IMR-90 (cell line): ENCODE data around the gene DGKD. TPM values are rescaled to one million over a fixed set of nuclear protein-coding genes. Genes with fewer than 3 reads are reported as not detected.

Source experiments
- ATAC-seq: fragments of 200-7000 bp; cut with Tn5 transposase; 2 replicates; pipeline ENCODE4 v1.9.1; 2020; ENCODE audit warnings: low read depth, mild to moderate bottlenecking, moderate library complexity
- BruUV-seq: library from RNA; stranded (reverse); fragments of 400-500 nt; replicated peaks from 2 replicates; lab custom pipeline; 2021; lab: Mats Ljungman, UMichigan
- CTCF ChIA-PET: fragments of 300-600 bp; formaldehyde crosslinking; extraction: SDS; loops from one replicate; lab custom pipeline; 2021; ENCODE audit warnings: antibody characterized with exemption; lab: Yijun Ruan, JAX
- POLR2A ChIA-PET: fragments of 300-600 bp; sonication (Branson Sonifier 250); formaldehyde crosslinking; loops from one replicate; lab custom pipeline; 2022; ENCODE audit warnings: antibody characterized with exemption; ENCODE audit not compliant: unreplicated experiment; lab: Charles Lee
- DNase-seq: peaks from one replicate; pipeline ENCODE4 v3.0.0; 2013
- H2AFZ ChIP-seq: replicated peaks from 2 replicates; pipeline ENCODE3; 2013; ENCODE audit warnings: low read length, mild to moderate bottlenecking; ENCODE audit not compliant: poor library complexity
- H2AK5ac ChIP-seq: 2 replicates; pipeline ENCODE4 v1.6.1; 2013; ENCODE audit warnings: low read depth, low read length, inconsistent platforms
- H2AK9ac ChIP-seq: replicated peaks from 2 replicates; pipeline ENCODE3; 2013; ENCODE audit warnings: mild to moderate bottlenecking, low read depth, low read length, moderate library complexity; ENCODE audit not compliant: poor library complexity
- H2BK120ac ChIP-seq: 2 replicates; pipeline ENCODE4 v1.6.1; 2013; ENCODE audit warnings: low read depth, low read length, inconsistent platforms
- H2BK15ac ChIP-seq: 3 replicates; pipeline ENCODE4 v1.6.1; 2013; ENCODE audit warnings: low read depth, low read length, inconsistent platforms
- H2BK20ac ChIP-seq: 2 replicates; pipeline ENCODE4 v1.6.1; 2013; ENCODE audit warnings: low read depth, mild to moderate bottlenecking, inconsistent platforms, low read length, moderate library complexity
- H2BK5ac ChIP-seq: 2 replicates; pipeline ENCODE4 v1.6.1; 2013; ENCODE audit warnings: mild to moderate bottlenecking, low read depth, low read length, inconsistent platforms; ENCODE audit not compliant: poor library complexity, severe bottlenecking
- H3K14ac ChIP-seq: replicated peaks from 2 replicates; pipeline ENCODE4 v1.6.1; 2013; ENCODE audit warnings: low read depth, low read length, inconsistent platforms
- H3K18ac ChIP-seq: 2 replicates; pipeline ENCODE4 v1.6.1; 2013; ENCODE audit warnings: low read depth, low read length, control low read depth
- H3K23ac ChIP-seq: 2 replicates; pipeline ENCODE4 v1.6.1; 2013; ENCODE audit warnings: low read depth, low read length, inconsistent platforms
- H3K27ac ChIP-seq: 2 replicates; pipeline ENCODE4 v1.5.1; 2013; ENCODE audit warnings: mild to moderate bottlenecking, control low read depth, low read length; ENCODE audit not compliant: insufficient read depth
- H3K27me3 ChIP-seq: 2 replicates; pipeline ENCODE4 v1.6.1; 2013; ENCODE audit warnings: low read length; ENCODE audit not compliant: control insufficient read depth, insufficient read depth
- H3K36me3 ChIP-seq: 2 replicates; pipeline ENCODE4 v1.6.1; 2013; ENCODE audit warnings: low read length, mixed read lengths; ENCODE audit not compliant: control insufficient read depth, insufficient read depth
- H3K4ac ChIP-seq: 2 replicates; pipeline ENCODE4 v1.6.1; 2013; ENCODE audit warnings: low read depth, low read length, inconsistent platforms
- H3K4me1 ChIP-seq: 2 replicates; pipeline ENCODE4 v1.6.1; 2013; ENCODE audit warnings: low read length, mixed read lengths; ENCODE audit not compliant: control insufficient read depth, insufficient read depth
- H3K4me2 ChIP-seq: 2 replicates; pipeline ENCODE4 v1.6.1; 2013; ENCODE audit warnings: low read depth, mild to moderate bottlenecking, control low read depth, low read length, moderate library complexity
- H3K4me3 ChIP-seq: 2 replicates; pipeline ENCODE4 v1.5.1; 2013; ENCODE audit warnings: low read depth, mild to moderate bottlenecking, control low read depth, low read length, moderate library complexity; ENCODE audit not compliant: insufficient read depth
- H3K56ac ChIP-seq: 2 replicates; pipeline ENCODE4 v1.6.1; 2013; ENCODE audit warnings: low read length, inconsistent platforms; ENCODE audit not compliant: insufficient read depth; ENCODE audit errors: extremely low read depth
- H3K79me1 ChIP-seq, 2 experiments: 2 replicates each; pipeline ENCODE4 v1.6.1; 2013; ENCODE audit warnings: low read length in 2 of 2, inconsistent platforms in 1 of 2, low read depth in 1 of 2
- H3K9ac ChIP-seq: 2 replicates; pipeline ENCODE4 v1.6.1; 2013; ENCODE audit warnings: low read depth, low read length, control low read depth
- H3K9me1 ChIP-seq: 2 replicates; pipeline ENCODE4 v1.6.1; 2013; ENCODE audit warnings: low read length, inconsistent platforms; ENCODE audit not compliant: insufficient read depth
- H3K9me3 ChIP-seq: 2 replicates; pipeline ENCODE4 v1.6.1; 2013; ENCODE audit warnings: low read length; ENCODE audit not compliant: control insufficient read depth, insufficient read depth
- H4K20me1 ChIP-seq: 2 replicates; pipeline ENCODE4 v1.6.1; 2013; ENCODE audit warnings: low read length, inconsistent platforms; ENCODE audit not compliant: insufficient read depth
- H4K5ac ChIP-seq: 2 replicates; pipeline ENCODE4 v1.6.1; 2013; ENCODE audit warnings: mild to moderate bottlenecking, low read depth, low read length, control low read depth
- H4K8ac ChIP-seq, 2 experiments: 2 replicates each; pipeline ENCODE4 v1.6.1; 2013; ENCODE audit warnings: low read depth in 2 of 2, low read length in 2 of 2, control low read depth in 1 of 2, inconsistent platforms in 1 of 2
- H4K91ac ChIP-seq: 2 replicates; pipeline ENCODE4 v1.6.1; 2013; ENCODE audit warnings: low read depth, low read length, inconsistent platforms; ENCODE audit not compliant: insufficient read depth
- CEBPB ChIP-seq: IDR thresholded peaks from 2 replicates; pipeline ENCODE4 v1.6.1; 2012; ENCODE audit warnings: low read depth, low read length, improper control_type of control experiment
- ELK1 ChIP-seq: fragments of 150-350 bp; IDR thresholded peaks from 2 replicates; pipeline ENCODE4 v1.6.1; 2016; ENCODE audit warnings: low read depth, mild to moderate bottlenecking, low read length, moderate library complexity, borderline replicate concordance
- FOS ChIP-seq: fragments of 150-350 bp; IDR thresholded peaks from 2 replicates; pipeline ENCODE4 v1.6.1; 2016; ENCODE audit warnings: low read depth, low read length
- MAFK ChIP-seq: IDR thresholded peaks from 2 replicates; pipeline ENCODE4 v1.6.1; 2012; ENCODE audit warnings: low read depth, low read length, improper control_type of control experiment
- MXI1 ChIP-seq: IDR thresholded peaks from 2 replicates; pipeline ENCODE4 v1.6.1; 2012; ENCODE audit warnings: low read depth, mild to moderate bottlenecking, low read length, moderate library complexity, borderline replicate concordance
- NFE2L2 ChIP-seq: fragments of 150-350 bp; IDR thresholded peaks from 2 replicates; pipeline ENCODE4 v1.6.1; 2016; ENCODE audit warnings: low read depth, mild to moderate bottlenecking, low read length
- POLR2A ChIP-seq: IDR thresholded peaks from 2 replicates; pipeline ENCODE4 v1.6.1; 2012; ENCODE audit warnings: mild to moderate bottlenecking, low read depth, low read length
- RCOR1 ChIP-seq: IDR thresholded peaks from 2 replicates; pipeline ENCODE4 v1.6.1; 2012; ENCODE audit warnings: mild to moderate bottlenecking, low read length, improper control_type of control experiment; ENCODE audit not compliant: insufficient replicate concordance
- RFX5 ChIP-seq: IDR thresholded peaks from 2 replicates; pipeline ENCODE4 v1.8.0; 2012; ENCODE audit warnings: low read depth, mild to moderate bottlenecking, low read length, moderate library complexity
- SMC3 ChIP-seq: fragments of 150-350 bp; IDR thresholded peaks from 2 replicates; pipeline ENCODE4 v1.6.1; 2016; ENCODE audit warnings: low read depth, mild to moderate bottlenecking, antibody characterized with exemption, low read length, moderate library complexity
- USF2 ChIP-seq: fragments of 150-350 bp; IDR thresholded peaks from 2 replicates; pipeline ENCODE4 v1.6.1; 2017; ENCODE audit warnings: mild to moderate bottlenecking, antibody characterized with exemption, low read length, low read depth
- WGBS, 2 experiments: methylation state at CpG; one replicate each; pipeline versions ENCODE4 v1.1.5 to v1.1.7; 2013; ENCODE audit warnings: missing lambda C conversion rate in 2 of 2; ENCODE audit not compliant: insufficient read length in 1 of 2; ENCODE audit errors: extremely low coverage in 2 of 2; 5-methylcytosine and 5-hydroxymethylcytosine counted together
- dilution Hi-C: fragments of 300-500 bp; cut with HindIII; formaldehyde crosslinking; loops from one replicate; pipeline ENCODE4 v1.14.3; 2018; ENCODE audit warnings: low sequenced_read_pairs; ENCODE audit not compliant: unreplicated experiment
- in situ Hi-C: fragments of 300-500 bp; cut with MboI; formaldehyde crosslinking; loops from 3 replicates; pipeline ENCODE4 v1.14.3; 2019; ENCODE audit warnings: low sequenced_read_pairs, inconsistent platforms, mixed read lengths
- intact Hi-C: fragments of 100-400 bp; cut with micrococcal nuclease; formaldehyde crosslinking; loops from 2 replicates; pipeline ENCODE4 v1.10.0; 2022
- polyA plus RNA-seq, 3 experiments: library from polyadenylated mRNA; depleted of rRNA; stranded (reverse); fragments of >200 nt; gene quantifications; 2 replicates each; pipeline ENCODE4 v1.2.3, GENCODE V29; 2012; ENCODE audit warnings: low replicate concordance in 1 of 3
- total RNA-seq: library from RNA; depleted of rRNA; stranded (reverse); fragments of >200 nt; gene quantifications from 2 replicates; pipeline ENCODE4 v1.2.3, GENCODE V29; 2012

DGKD gene
- total and polyA plus RNA-seq, 2 of the 4 experiments (the other 2 are of a cell fraction) = 6.5 to 10.1 TPM

GRCh38 chr2:233329489-233330135 is 24.7 kb upstream of the DGKD start:
- ATAC-seq (no peak; the same call in 1 of the 2 replicates), DNase-seq (no peak)
- H3K27me3 ChIP-seq = peaks cover 23% of the 10 kb centered on the region
- no peaks in the 10 kb centered on the region for H3K9me1 ChIP-seq
- no peak overlapping the region for H3K9ac ChIP-seq
- H3K14ac ChIP-seq = no peak overlapping the region
- no peaks in the 10 kb centered on the region for H3K4me1 ChIP-seq
- H2BK5ac ChIP-seq = no peak overlapping the region
- H3K4me3 ChIP-seq = no peak overlapping the region
- no peaks in the 10 kb centered on the region for H3K36me3 ChIP-seq
- H3K18ac ChIP-seq = no peak overlapping the region
- no peak overlapping the region for H3K27ac ChIP-seq
- no peaks in the 10 kb centered on the region for H3K79me1 ChIP-seq
- H2AFZ ChIP-seq = no peak overlapping the region
- no peaks in the 10 kb centered on the region for H3K9me3 ChIP-seq
- no peak overlapping the region for H2BK120ac ChIP-seq
- no peak overlapping the region for H2BK20ac ChIP-seq
- no peak overlapping the region for H2AK9ac ChIP-seq
- dilution Hi-C loops = no loop called here
- TF ChIP-seq USF2 (no peak), CEBPB (no peak), MAFK (no peak), MXI1 (no peak), FOS (no peak), SMC3 (no peak), POLR2A (no peak), NFE2L2 (no peak), RCOR1 (no peak), RFX5 (no peak), ELK1 (no peak)
- no peak overlapping the region for H3K56ac ChIP-seq
- intact Hi-C loops = no loop called here
- in situ Hi-C loops = no loop called here
- no peak overlapping the region for H4K91ac ChIP-seq
- ChIA-PET POLR2A (no interaction called here), CTCF (no interaction called here)
- no peak overlapping the region for H3K23ac ChIP-seq
- no peaks in the 10 kb centered on the region for H4K20me1 ChIP-seq
- no peak overlapping the region for H3K4ac ChIP-seq
- 60% methylated on average over 1 of the region's 7 CpGs; no CpG with 5 or more reads in 1 of the 2 experiments for WGBS, 2 experiments
- no peak overlapping the region for H2BK15ac ChIP-seq
- no TSS peak for BruUV-seq
- H4K5ac ChIP-seq = no peak overlapping the region
- H3K4me2 ChIP-seq = no peak overlapping the region
- H2AK5ac ChIP-seq = no peak overlapping the region
- H4K8ac ChIP-seq = no peak overlapping the region
